ENCODE data around the gene ZBTB20. TPM values are rescaled to one million over a fixed set of nuclear protein-coding genes. Genes with fewer than 3 reads are reported as not detected.

Gene ZBTB20
- total RNA-seq, 1 donor from 2014 or later = 61.0 TPM

- ATAC-seq = no peak
These were observed 819.4 kb downstream of the ZBTB20 start for GRCh38 chr3:114327665-114328064.

DNA sequence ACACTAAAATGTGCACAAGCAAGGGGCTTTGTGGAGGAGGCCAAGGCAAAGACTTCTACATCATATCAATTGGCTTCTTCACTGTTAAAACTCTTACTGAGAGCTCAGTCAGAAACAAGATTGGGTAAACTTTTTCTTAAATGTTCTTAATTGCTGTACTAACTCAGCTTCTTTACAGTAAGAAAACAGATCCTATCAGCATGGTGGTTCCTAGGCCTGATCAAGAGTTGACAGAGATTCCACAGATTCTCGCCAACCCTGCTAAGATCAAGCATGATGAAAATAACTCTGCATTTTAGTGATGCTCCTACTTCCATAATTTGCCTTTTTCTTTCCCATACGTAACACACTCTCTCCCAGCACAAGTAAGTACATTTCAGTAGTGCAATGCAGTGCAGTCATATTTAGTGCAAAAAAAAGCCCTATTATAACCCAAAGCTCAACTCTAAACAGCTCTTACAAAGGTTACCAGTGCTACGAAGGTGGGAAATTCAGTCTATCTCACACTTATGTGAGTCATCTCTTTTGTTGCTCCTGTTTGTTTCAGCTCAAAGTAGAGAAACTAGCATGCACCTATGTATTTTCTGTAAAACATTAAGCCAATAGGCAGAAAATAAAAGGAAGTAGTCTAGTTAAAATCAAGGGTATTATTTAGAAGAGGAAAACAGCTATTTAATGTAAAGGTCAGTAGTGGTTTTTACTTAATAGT is 823.4 kb downstream of the ZBTB20 start:
- no peak for TF ChIP-seq CTCF (IDR thresholded peaks at IDR 0.05)
- DNase-seq (no peak), ATAC-seq (no peak)
- H3K27ac ChIP-seq = no peak overlapping the region
- no peak overlapping the region for H3K4me3 ChIP-seq
- H3K4me1 ChIP-seq = no peaks in the 10 kb centered on the region
- no peaks in the 10 kb centered on the region for H3K36me3 ChIP-seq
- H3K27me3 ChIP-seq = no peaks in the 10 kb centered on the region
- H3K9me3 ChIP-seq = no peaks in the 10 kb centered on the region
- intact Hi-C loops (cut with DNase I) = no loop called here

More at GRCh38 chr3:114327665-114328064, 819.4 kb downstream of the ZBTB20 start:
- H3K36me3 ChIP-seq = no peaks in the 10 kb centered on the region
- no peak for DNase-seq
- H3K9me3 ChIP-seq = no peaks in the 10 kb centered on the region
- H3K27me3 ChIP-seq = no peaks in the 10 kb centered on the region
- H3K4me3 ChIP-seq = no peak overlapping the region
- no peaks in the 10 kb centered on the region for H3K4me1 ChIP-seq
- TF ChIP-seq CTCF (IDR thresholded peaks at IDR 0.05) = no peak
- no peak overlapping the region for H3K27ac ChIP-seq
- intact Hi-C loops (cut with DNase I) = no loop called here

DNA sequence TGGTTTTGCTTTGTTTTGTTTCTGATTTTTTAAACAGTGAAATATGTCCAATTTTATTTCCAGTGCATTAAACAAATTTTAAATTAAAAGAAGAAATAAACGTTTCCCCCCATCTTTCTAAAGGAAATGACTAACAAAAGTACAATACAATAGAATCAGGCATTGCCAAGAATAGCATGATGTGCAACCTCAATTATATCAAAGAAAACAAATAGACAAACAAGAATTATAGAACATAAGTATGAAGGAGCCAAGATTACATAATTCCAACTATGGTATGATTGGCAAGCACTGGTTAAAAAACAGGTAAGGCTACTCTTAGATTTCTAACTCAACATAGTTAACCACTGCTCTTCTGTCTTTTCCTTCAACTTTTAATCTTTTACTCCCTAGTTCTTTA is 826.8 kb downstream of the ZBTB20 start:
- no peak for TF ChIP-seq CTCF (IDR thresholded peaks at IDR 0.05)
- Histone ChIP-seq H3K4me3 (no peak overlapping the region), H3K4me1 (no peaks in the 10 kb centered on the region), H3K27ac (no peak overlapping the region), H3K9me3 (no peaks in the 10 kb centered on the region), H3K36me3 (no peaks in the 10 kb centered on the region), H3K27me3 (no peaks in the 10 kb centered on the region)
- ATAC-seq (no peak), DNase-seq (no peak)
- intact Hi-C loops (cut with DNase I) = no loop called here

DNA sequence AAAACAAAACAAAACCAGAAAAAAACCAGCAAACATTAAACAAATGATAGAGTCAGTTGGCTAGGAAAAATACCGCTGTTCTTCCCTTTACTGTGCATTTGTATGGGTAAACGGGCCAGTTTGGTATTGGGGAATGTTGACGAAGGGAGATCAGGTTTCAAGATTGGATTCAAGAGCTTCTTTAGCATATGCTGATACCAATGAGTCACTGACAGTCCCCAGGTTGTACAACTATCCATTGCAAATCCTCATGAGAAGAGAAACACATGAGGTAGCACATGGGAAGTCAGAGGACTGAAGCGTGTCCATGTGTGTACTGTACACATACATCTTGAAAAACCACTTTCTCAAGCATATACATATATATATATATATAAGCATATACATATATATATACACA is 827.6 kb downstream of the ZBTB20 start:
- no peaks in the 10 kb centered on the region for H3K27me3 ChIP-seq
- ATAC-seq (no peak), DNase-seq (no peak)
- H3K4me1 ChIP-seq = no peaks in the 10 kb centered on the region
- no peak for TF ChIP-seq CTCF (IDR thresholded peaks at IDR 0.05)
- H3K27ac ChIP-seq = no peak overlapping the region
- no peaks in the 10 kb centered on the region for H3K9me3 ChIP-seq
- no peak overlapping the region for H3K4me3 ChIP-seq
- intact Hi-C loops (cut with DNase I) = no loop called here
- H3K36me3 ChIP-seq = no peaks in the 10 kb centered on the region

DNA sequence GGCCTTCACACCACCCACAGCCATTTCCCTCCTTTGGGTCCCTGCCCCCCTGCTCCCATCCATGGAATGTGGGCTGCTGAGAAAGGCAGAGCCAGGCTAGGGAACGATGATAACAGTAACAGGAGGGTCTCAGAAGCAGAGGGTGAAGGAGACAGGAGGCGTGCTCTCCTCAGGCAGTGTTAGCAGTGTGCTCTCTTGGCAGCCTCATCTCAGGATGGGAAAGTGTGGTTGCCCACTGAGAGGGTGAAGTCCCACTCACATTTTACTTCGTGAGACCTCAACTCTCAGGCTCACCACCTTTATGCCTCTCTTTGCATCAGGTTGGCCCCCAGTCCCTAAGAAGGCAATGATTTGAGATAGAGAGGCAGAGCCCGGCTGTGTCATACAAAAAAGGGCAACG is 828.8 kb downstream of the ZBTB20 start:
- H3K27ac ChIP-seq = no peak overlapping the region
- H3K36me3 ChIP-seq = no peaks in the 10 kb centered on the region
- H3K4me3 ChIP-seq = no peak overlapping the region
- no peak for DNase-seq
- intact Hi-C loops (cut with DNase I) = no loop called here
- H3K27me3 ChIP-seq = no peaks in the 10 kb centered on the region
- no peak for TF ChIP-seq CTCF (IDR thresholded peaks at IDR 0.05)
- no peaks in the 10 kb centered on the region for H3K4me1 ChIP-seq
- no peak for ATAC-seq
- no peaks in the 10 kb centered on the region for H3K9me3 ChIP-seq

DNA sequence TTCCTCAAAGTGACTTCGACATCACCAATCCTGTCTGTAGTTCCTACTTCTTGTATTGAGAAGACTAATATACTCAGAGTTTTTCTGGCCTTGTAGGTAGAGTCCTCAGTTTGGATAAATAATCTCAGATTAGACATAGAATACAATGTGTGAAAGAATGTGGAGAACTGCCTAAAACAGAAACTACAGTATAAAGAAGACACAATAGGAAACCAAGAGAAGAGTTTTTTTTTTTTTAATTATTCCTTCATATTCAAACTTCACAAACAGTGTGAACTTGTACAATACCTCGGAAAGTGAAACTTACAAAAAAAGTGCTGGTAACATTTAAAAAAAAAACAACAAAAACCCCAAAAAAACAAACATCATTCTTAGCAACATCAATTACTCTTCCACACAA is 832.8 kb downstream of the ZBTB20 start:
- Histone ChIP-seq H3K4me3 (no peak overlapping the region), H3K27me3 (no peaks in the 10 kb centered on the region), H3K27ac (no peak overlapping the region), H3K9me3 (no peaks in the 10 kb centered on the region), H3K4me1 (no peaks in the 10 kb centered on the region), H3K36me3 (no peaks in the 10 kb centered on the region)
- no peak for DNase-seq
- ATAC-seq = no peak
- TF ChIP-seq CTCF (IDR thresholded peaks at IDR 0.05) = no peak
- intact Hi-C loops (cut with DNase I) = no loop called here

Data from upper lobe of right lung (tissue), 1 donor.